K562 (cell line): ENCODE measurements around the gene DGCR8. TPM values are rescaled to one million over a fixed set of nuclear protein-coding genes. Genes with fewer than 3 reads are reported as not detected.

ENCODE experiments used
- HDAC1 ChIP-seq, 2 experiments: fragments of 450-650 bp; IDR thresholded peaks; 2 replicates each; pipeline ENCODE4 v1.6.1; 2016 to 2017; ENCODE audit warnings: inconsistent platforms in 1 of 2, mild to moderate bottlenecking in 1 of 2, moderate library complexity in 1 of 2
- KDM1A ChIP-seq, 2 experiments: fragments of 450-650 bp; IDR thresholded peaks; 2 replicates each; pipeline ENCODE4 v1.6.1; 2016; ENCODE audit warnings: mild to moderate bottlenecking in 2 of 2
- MXI1 ChIP-seq: IDR thresholded peaks from 2 replicates; pipeline ENCODE4 v1.6.1; 2011; ENCODE audit warnings: low read depth, mild to moderate bottlenecking, improper control_type of control experiment, low read length
- PTRF ChIP-seq: fragments of 450-650 bp; IDR thresholded peaks from 2 replicates; pipeline ENCODE4 v1.6.1; 2016; ENCODE audit warnings: mild to moderate bottlenecking, missing genetic modification characterization, missing compliant biosample characterization
- RBM14 ChIP-seq: fragments of 200-400 bp; formaldehyde crosslinking; IDR thresholded peaks from 2 replicates; pipeline ENCODE4 v1.6.1; 2018; ENCODE audit warnings: low read depth, mild to moderate bottlenecking, low read length, moderate library complexity, borderline replicate concordance; ENCODE audit not compliant: insufficient read depth
- SIRT6 ChIP-seq: IDR thresholded peaks from one replicate; pipeline ENCODE4 v1.6.1; 2012; ENCODE audit warnings: low read depth, mild to moderate bottlenecking, control low read depth, inconsistent platforms, low read length, moderate library complexity
- TRIM24 ChIP-seq, 2 experiments: fragments of 450-650 bp; IDR thresholded peaks; 2 replicates each; pipeline ENCODE4 v1.6.1; 2016
- ZNF316 ChIP-seq: fragments of 450-650 bp; IDR thresholded peaks from 2 replicates; pipeline ENCODE4 v1.6.1; 2016
- polyA plus RNA-seq, 8 experiments: library from polyadenylated mRNA; depleted of rRNA in 4 of 8; stranded (reverse) in 5 of 8; unstranded in 3 of 8; fragments of >200 nt; fragmentation: Nextera tagmentation in 2 of 8; fragmentation: Illumina TruSeq in 1 of 8; extraction: Ambion mirVana in 2 of 8; extraction: Trizol in 1 of 8; gene quantifications; 2 replicates each; pipeline versions ENCODE4 v1.2.1 to v1.2.3, GENCODE V29; 2011 to 2014; ENCODE audit warnings: inconsistent platforms in 1 of 8, missing spikeins in 1 of 8
- total RNA-seq, 7 experiments: library from RNA; depleted of rRNA in 6 of 7; stranded (reverse); fragments of >200 nt in 6 of 7; fragmentation: Illumina TruSeq in 2 of 7; extraction: Trizol in 2 of 7; gene quantifications; 2 replicates each; pipeline versions ENCODE4 v1.2.1 to v1.2.3, GENCODE V29; 2011 to 2021; ENCODE audit warnings: low replicate concordance in 1 of 7
- TF ChIP-seq, protein P1 (sequence below): fragments of 250-450 bp; sonication (Bioruptor Pico); IDR thresholded peaks from 2 replicates; pipeline ENCODE4 v1.8.0; 2021; ENCODE audit warnings: moderate library complexity, mild to moderate bottlenecking, inconsistent platforms
- TF ChIP-seq, protein P2 (sequence below), 2 experiments: fragments of 450-650 bp in 1 of 2; sonication (generic) in 1 of 2; formaldehyde crosslinking in 1 of 2; IDR thresholded peaks in 1 of 2; conservative IDR thresholded peaks in 1 of 2; 2 replicates each; pipeline versions ENCODE4 v1.6.1 to v1.8.1; 2016 to 2023; ENCODE audit warnings: mild to moderate bottlenecking in 2 of 2, moderate library complexity in 2 of 2, inconsistent platforms in 1 of 2, missing genetic modification reagents in 1 of 2
- TF ChIP-seq, protein P3 (sequence below): sonication (generic); formaldehyde crosslinking; IDR thresholded peaks from 2 replicates; pipeline ENCODE4 v1.8.0; 2022; ENCODE audit warnings: missing genetic modification reagents, mild to moderate bottlenecking, moderate library complexity, borderline replicate concordance
- TF ChIP-seq, protein P4 (sequence below), 2 experiments: IDR thresholded peaks in 1 of 2; conservative IDR thresholded peaks in 1 of 2; 2 replicates each; pipeline ENCODE4 v1.6.1; 2016; ENCODE audit warnings: low read depth in 2 of 2, mild to moderate bottlenecking in 1 of 2, missing compliant biosample characterization in 1 of 2, missing genetic modification characterization in 1 of 2, moderate library complexity in 1 of 2
- TF ChIP-seq, protein P5 (sequence below): sonication (generic); formaldehyde crosslinking; IDR thresholded peaks from 2 replicates; pipeline ENCODE4 v1.5.0; 2020; ENCODE audit warnings: missing genetic modification reagents
- TF ChIP-seq, protein P6 (sequence below): fragments of 200-800 bp; sonication (Bioruptor generic); IDR thresholded peaks from 2 replicates; pipeline ENCODE4 v1.6.1; 2016; ENCODE audit warnings: missing genetic modification characterization, missing compliant biosample characterization

Gene DGCR8
- total and polyA plus RNA-seq, 9 of the 15 experiments (the other 6 are each of a cell fraction or from before 2014, with no cell fraction given): 5.9 to 144 (median 80.1) TPM

DNA sequence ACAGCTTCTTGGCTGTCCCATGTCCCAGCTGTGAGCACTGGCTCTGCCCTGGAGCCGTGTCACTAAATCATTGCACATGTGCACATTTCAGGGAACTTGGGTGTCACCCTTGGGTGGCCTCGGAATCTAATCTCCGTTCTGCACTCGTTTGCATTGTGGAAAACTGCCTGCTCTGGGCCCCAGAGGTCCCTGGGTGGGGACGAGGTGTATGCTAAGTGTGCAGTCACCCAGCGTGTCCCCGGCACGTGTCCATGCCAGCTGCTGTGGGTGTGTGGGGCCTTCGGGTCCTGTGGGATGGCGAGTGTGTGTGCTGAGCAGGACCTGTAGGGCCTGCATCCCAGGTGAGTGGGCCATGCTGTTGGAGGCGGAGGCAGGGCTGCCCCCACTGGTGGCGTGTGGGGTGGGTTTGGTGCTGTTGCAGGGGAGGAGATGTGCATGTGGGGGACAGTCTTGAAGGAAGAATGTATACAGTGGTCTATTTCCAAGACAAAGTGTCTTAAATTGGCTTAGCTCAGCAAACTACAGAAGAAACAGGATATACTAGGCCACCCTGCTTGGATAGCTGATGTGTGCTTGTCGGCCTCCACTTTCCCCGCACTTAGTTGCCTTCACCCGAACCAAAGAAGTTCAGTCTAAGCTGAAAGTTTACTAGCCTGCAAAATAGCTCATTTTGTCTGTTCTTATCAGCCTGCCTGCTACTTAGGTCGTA is 44.5 kb upstream of the DGCR8 start (continued):
- TF ChIP-seq, protein P1, sequence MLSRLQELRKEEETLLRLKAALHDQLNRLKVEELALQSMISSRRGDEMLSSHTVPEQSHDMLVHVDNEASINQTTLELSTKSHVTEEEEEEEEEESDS (CRISPR knock-in tag): 0 out of 2 replicates have a peak, but pooled peaks have one; percentile 3
- TF ChIP-seq, protein P2, sequence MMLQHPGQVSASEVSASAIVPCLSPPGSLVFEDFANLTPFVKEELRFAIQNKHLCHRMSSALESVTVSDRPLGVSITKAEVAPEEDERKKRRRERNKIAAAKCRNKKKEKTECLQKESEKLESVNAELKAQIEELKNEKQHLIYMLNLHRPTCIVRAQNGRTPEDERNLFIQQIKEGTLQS (IDR thresholded peaks at IDR 0.05): 0 out of 2 replicates have a peak, but pooled peaks have one; percentile 10
- TF ChIP-seq, protein P2 (CRISPR knock-in tag; conservative IDR thresholded peaks at IDR 0.05): no peak
- peak; percentile 84 for TF ChIP-seq ZNF316
- TF ChIP-seq, protein P3, sequence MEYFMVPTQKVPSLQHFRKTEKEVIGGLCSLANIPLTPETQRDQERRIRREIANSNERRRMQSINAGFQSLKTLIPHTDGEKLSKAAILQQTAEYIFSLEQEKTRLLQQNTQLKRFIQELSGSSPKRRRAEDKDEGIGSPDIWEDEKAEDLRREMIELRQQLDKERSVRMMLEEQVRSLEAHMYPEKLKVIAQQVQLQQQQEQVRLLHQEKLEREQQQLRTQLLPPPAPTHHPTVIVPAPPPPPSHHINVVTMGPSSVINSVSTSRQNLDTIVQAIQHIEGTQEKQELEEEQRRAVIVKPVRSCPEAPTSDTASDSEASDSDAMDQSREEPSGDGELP (CRISPR knock-in tag): no peak
- TF ChIP-seq, protein P4, sequence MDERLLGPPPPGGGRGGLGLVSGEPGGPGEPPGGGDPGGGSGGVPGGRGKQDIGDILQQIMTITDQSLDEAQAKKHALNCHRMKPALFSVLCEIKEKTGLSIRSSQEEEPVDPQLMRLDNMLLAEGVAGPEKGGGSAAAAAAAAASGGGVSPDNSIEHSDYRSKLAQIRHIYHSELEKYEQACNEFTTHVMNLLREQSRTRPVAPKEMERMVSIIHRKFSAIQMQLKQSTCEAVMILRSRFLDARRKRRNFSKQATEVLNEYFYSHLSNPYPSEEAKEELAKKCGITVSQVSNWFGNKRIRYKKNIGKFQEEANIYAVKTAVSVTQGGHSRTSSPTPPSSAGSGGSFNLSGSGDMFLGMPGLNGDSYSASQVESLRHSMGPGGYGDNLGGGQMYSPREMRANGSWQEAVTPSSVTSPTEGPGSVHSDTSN (CRISPR knock-in tag; IDR thresholded peaks at IDR 0.05; ENCODE audit: low read depth): no peak
- TF ChIP-seq, protein P4 (tag; conservative IDR thresholded peaks at IDR 0.05; ENCODE audit: low read depth): peak; percentile 43; the same call in 1 of the 2 replicates
- TF ChIP-seq KDM1A (IDR thresholded peaks at IDR 0.05): peak; percentile 92 to 96
- peak; percentile 54 to 92; a peak in 2 of 4 replicates for TF ChIP-seq HDAC1 (IDR thresholded peaks at IDR 0.05)
- TF ChIP-seq, protein P5, sequence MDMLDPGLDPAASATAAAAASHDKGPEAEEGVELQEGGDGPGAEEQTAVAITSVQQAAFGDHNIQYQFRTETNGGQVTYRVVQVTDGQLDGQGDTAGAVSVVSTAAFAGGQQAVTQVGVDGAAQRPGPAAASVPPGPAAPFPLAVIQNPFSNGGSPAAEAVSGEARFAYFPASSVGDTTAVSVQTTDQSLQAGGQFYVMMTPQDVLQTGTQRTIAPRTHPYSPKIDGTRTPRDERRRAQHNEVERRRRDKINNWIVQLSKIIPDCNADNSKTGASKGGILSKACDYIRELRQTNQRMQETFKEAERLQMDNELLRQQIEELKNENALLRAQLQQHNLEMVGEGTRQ (CRISPR knock-in tag): peak; percentile 43; the same call in 1 of the 2 replicates
- 0 out of 2 replicates have a peak, but pooled peaks have one; percentile 57 for TF ChIP-seq RBM14
- TF ChIP-seq, protein P6, sequence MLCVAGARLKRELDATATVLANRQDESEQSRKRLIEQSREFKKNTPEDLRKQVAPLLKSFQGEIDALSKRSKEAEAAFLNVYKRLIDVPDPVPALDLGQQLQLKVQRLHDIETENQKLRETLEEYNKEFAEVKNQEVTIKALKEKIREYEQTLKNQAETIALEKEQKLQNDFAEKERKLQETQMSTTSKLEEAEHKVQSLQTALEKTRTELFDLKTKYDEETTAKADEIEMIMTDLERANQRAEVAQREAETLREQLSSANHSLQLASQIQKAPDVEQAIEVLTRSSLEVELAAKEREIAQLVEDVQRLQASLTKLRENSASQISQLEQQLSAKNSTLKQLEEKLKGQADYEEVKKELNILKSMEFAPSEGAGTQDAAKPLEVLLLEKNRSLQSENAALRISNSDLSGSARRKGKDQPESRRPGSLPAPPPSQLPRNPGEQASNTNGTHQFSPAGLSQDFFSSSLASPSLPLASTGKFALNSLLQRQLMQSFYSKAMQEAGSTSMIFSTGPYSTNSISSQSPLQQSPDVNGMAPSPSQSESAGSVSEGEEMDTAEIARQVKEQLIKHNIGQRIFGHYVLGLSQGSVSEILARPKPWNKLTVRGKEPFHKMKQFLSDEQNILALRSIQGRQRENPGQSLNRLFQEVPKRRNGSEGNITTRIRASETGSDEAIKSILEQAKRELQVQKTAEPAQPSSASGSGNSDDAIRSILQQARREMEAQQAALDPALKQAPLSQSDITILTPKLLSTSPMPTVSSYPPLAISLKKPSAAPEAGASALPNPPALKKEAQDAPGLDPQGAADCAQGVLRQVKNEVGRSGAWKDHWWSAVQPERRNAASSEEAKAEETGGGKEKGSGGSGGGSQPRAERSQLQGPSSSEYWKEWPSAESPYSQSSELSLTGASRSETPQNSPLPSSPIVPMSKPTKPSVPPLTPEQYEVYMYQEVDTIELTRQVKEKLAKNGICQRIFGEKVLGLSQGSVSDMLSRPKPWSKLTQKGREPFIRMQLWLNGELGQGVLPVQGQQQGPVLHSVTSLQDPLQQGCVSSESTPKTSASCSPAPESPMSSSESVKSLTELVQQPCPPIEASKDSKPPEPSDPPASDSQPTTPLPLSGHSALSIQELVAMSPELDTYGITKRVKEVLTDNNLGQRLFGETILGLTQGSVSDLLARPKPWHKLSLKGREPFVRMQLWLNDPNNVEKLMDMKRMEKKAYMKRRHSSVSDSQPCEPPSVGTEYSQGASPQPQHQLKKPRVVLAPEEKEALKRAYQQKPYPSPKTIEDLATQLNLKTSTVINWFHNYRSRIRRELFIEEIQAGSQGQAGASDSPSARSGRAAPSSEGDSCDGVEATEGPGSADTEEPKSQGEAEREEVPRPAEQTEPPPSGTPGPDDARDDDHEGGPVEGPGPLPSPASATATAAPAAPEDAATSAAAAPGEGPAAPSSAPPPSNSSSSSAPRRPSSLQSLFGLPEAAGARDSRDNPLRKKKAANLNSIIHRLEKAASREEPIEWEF (CRISPR knock-in tag): no peak
- 0 out of 4 replicates have a peak, but pooled peaks of 1 of the 2 experiments have one; percentile 25 for TF ChIP-seq TRIM24 (IDR thresholded peaks at IDR 0.05)
- no peak for TF ChIP-seq SIRT6
- no peak for TF ChIP-seq PTRF (tag)
- TF ChIP-seq MXI1: peak; percentile 68; the same call in 1 of the 2 replicates
